ENCODE data around the gene KCNQ1. TPM values are rescaled to one million over a fixed set of nuclear protein-coding genes. Genes with fewer than 3 reads are reported as not detected.

The KCNQ1 gene
- total RNA-seq, 1 donor from 2014 or later: 2.7 TPM

DNA sequence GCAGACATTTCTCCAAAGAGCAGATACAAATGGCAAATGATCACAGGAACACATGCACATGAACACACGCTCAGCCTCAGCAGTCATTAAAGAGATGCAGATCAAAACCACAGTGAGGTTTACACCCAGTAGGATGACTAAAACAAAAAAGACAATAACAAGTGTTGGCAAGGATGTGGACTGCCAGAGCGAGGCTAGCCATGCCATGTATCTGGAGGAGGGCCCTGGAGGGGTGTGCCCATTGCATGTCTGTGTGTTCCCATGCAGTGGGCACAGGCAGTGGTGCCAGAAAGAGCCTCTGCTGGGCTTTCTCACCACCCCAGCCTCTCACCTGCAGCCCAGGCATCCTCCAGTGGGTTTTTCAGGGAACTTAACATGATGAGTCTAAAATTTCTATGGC, 309.2 kb downstream of the KCNQ1 start:
- Histone ChIP-seq H3K36me3 (no peaks in the 10 kb centered on the region), H3K4me3 (no peak overlapping the region), H3K27ac (no peak overlapping the region), H3K4me1 (no peaks in the 10 kb centered on the region), H3K9me3 (no peaks in the 10 kb centered on the region), H3K27me3 (no peaks in the 10 kb centered on the region)
- DNase-seq (ENCODE audit: extremely low spot score in 2 of 2): no peak
- TF ChIP-seq POLR2A (IDR thresholded peaks at IDR 0.05) (no peak), POLR2AphosphoS5 (IDR thresholded peaks at IDR 0.05; ENCODE audit: insufficient read depth in 1 of 2, low read depth in 1 of 2) (no peak)
- TF ChIP-seq, protein P1, sequence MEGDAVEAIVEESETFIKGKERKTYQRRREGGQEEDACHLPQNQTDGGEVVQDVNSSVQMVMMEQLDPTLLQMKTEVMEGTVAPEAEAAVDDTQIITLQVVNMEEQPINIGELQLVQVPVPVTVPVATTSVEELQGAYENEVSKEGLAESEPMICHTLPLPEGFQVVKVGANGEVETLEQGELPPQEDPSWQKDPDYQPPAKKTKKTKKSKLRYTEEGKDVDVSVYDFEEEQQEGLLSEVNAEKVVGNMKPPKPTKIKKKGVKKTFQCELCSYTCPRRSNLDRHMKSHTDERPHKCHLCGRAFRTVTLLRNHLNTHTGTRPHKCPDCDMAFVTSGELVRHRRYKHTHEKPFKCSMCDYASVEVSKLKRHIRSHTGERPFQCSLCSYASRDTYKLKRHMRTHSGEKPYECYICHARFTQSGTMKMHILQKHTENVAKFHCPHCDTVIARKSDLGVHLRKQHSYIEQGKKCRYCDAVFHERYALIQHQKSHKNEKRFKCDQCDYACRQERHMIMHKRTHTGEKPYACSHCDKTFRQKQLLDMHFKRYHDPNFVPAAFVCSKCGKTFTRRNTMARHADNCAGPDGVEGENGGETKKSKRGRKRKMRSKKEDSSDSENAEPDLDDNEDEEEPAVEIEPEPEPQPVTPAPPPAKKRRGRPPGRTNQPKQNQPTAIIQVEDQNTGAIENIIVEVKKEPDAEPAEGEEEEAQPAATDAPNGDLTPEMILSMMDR (IDR thresholded peaks at IDR 0.05): no peak
- intact Hi-C loops (cut with DNase I): no loop called here

DNA sequence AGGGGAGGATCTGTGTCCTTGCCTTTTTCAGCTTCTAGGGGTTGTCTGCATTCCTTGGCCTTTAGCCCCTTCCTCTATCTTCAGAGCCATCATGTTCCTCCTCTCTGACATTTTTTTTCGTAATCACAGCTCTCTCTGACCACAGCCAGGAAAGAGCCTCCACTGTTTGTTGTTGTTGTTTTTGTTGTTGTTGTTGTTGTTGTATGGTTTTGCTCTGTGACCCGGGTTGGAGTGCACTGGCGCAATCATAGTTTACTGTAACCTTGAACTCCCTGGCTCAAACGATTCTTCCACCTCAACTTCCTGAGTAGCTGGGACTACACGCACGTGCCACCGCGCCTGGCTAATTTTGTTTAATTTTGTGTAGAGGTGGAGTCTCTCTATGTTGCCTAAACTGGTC, 310.3 kb downstream of the KCNQ1 start:
- no peak for DNase-seq (ENCODE audit: extremely low spot score in 2 of 2)
- H3K27me3 ChIP-seq: no peaks in the 10 kb centered on the region
- TF ChIP-seq, protein P1 (IDR thresholded peaks at IDR 0.05): no peak
- no peak for TF ChIP-seq POLR2A (IDR thresholded peaks at IDR 0.05)
- TF ChIP-seq POLR2AphosphoS5 (IDR thresholded peaks at IDR 0.05; ENCODE audit: insufficient read depth in 1 of 2, low read depth in 1 of 2): no peak
- H3K27ac ChIP-seq: no peak overlapping the region
- H3K4me1 ChIP-seq: no peaks in the 10 kb centered on the region
- intact Hi-C loops (cut with DNase I): no loop called here
- H3K4me3 ChIP-seq: no peak overlapping the region
- no peaks in the 10 kb centered on the region for H3K36me3 ChIP-seq
- H3K9me3 ChIP-seq: no peaks in the 10 kb centered on the region

DNA sequence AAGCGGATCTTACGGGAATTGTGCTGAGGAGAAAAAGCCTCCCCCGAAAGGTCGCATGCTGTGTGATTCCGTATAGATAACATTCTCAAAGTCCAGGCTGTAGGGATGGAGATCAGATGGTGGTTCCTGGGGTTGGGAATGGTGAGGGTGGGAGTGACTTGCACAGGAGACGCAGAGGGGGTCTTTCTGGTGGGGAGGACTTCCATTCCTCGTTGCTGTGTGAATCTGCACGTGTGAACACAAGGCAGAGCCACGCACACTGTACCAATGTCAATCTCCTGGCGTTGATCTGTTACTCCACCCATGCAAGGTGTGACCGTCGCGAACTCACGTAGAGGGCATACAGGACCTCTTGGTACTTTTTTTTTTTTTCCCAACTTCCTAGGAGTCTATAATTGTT, 313.9 kb downstream of the KCNQ1 start:
- Histone ChIP-seq H3K27ac (no peak overlapping the region), H3K4me3 (no peak overlapping the region), H3K9me3 (no peaks in the 10 kb centered on the region), H3K4me1 (no peaks in the 10 kb centered on the region), H3K27me3 (no peaks in the 10 kb centered on the region), H3K36me3 (no peaks in the 10 kb centered on the region)
- intact Hi-C loops (cut with DNase I): no loop called here
- TF ChIP-seq, protein P1 (IDR thresholded peaks at IDR 0.05): no peak
- DNase-seq (ENCODE audit: extremely low spot score in 2 of 2): no peak

DNA sequence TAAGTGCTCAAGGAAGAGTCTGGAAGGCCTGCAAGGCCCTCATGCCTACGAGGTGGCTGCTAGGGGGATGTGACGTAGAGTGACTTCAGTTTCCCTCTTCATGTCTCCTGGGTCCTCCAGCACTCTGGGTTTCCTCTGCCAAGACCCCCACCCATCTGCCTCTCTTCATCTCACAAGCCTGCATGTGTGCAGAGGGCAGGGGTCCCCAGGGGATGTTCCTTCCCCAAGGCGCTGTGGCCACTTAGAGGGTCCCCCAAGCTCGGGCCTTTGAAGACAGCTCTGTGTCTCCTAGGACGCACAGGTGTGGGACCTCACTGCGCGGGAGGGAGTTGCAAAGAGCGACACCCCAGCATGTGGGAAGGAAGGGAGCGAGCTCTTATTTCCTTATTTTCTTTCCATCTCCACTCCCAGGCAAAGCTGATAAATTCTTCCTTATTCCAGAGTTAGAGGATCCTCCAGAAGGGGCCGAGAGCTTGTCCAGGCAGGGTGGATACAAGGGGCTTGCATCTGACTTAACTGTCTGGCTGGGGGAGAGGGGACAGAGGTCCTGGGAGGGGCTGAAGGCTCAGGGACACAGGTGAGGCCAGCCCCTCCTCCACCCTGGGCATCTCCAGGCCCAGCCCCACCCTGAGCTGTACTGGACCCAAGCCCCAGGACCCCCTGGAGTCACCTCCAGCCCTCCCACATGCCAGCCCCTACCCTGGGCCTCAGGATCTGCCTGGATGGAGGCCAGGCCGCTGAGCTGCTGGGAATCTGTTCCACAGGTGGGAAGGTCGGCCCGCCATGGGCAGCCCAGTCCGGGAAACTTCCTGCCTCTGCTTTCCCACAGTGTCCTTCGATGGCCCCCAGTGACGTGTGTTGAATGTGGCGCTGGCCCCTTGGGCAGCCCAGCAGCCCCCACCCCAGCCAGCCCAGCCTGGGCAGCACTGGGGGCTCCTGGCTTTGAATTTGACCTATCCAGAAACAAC, 314.7 kb downstream of the KCNQ1 start:
- peak in 1 of 2 donors; percentile 84 for DNase-seq (ENCODE audit: extremely low spot score in 2 of 2)
- intact Hi-C loops (cut with DNase I): no loop called here
- TF ChIP-seq POLR2AphosphoS5 (IDR thresholded peaks at IDR 0.05; ENCODE audit: insufficient read depth in 1 of 2, low read depth in 1 of 2) (no peak), POLR2A (IDR thresholded peaks at IDR 0.05) (no peak)
- TF ChIP-seq, protein P1 (IDR thresholded peaks at IDR 0.05): no peak
- Histone ChIP-seq H3K27me3 (no peaks in the 10 kb centered on the region), H3K4me1 (no peaks in the 10 kb centered on the region), H3K4me3 (no peak overlapping the region), H3K27ac (no peak overlapping the region), H3K36me3 (no peaks in the 10 kb centered on the region), H3K9me3 (no peaks in the 10 kb centered on the region)

DNA sequence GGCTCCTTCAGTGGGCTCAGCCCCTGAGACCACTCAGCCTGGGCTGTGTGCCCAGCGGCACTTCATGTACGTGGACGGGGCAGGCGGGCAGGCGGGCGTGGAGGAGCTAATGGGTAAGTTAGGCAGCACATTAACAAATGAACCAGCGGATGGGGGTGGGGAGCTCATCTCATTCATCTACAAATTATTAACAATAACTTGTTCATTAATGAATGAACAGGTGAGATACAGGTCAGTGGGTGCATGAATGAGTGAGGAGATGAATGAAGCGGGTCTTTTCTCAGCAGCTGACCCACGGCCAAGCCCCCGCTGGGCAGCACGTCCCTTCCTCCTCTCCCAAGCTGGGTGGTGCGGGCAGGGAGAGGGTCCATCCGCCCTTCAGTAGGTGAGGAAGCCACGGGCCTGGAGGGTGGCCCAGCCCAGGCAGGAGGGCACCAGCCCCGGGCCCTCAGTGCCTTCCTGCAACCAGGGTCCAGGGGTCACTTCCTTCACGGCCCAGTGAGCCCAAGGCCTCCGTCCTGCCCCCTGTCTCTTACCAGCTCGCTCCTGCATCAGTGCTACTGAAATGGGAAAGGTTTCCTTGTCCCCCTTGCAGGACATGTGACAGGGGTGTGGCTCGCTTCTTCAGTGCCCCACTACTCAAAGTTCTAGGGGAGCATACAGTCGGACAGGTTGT, 315.5 kb downstream of the KCNQ1 start:
- Histone ChIP-seq H3K36me3 (no peaks in the 10 kb centered on the region), H3K4me3 (no peak overlapping the region), H3K27ac (no peak overlapping the region), H3K27me3 (no peaks in the 10 kb centered on the region), H3K9me3 (no peaks in the 10 kb centered on the region), H3K4me1 (no peaks in the 10 kb centered on the region)
- TF ChIP-seq, protein P1 (IDR thresholded peaks at IDR 0.05): no peak
- no peak for TF ChIP-seq POLR2AphosphoS5 (IDR thresholded peaks at IDR 0.05; ENCODE audit: insufficient read depth in 1 of 2, low read depth in 1 of 2)
- TF ChIP-seq POLR2A (IDR thresholded peaks at IDR 0.05): no peak
- intact Hi-C loops (cut with DNase I): no loop called here
- peak; percentile 80 to 88 for DNase-seq (ENCODE audit: extremely low spot score in 2 of 2)
